Muscle of back (tissue), 13 donors: ENCODE data around the gene ZNF281. TPM values are rescaled to one million over a fixed set of nuclear protein-coding genes. Genes with fewer than 3 reads are reported as not detected.
"Not testable (repeated sequence)": the region's sequence is repeated elsewhere in the genome, so short reads cannot be mapped to it uniquely, and the experiment has no call there.

Experiments
- DNase-seq, 3 donors: peaks; one replicate each; pipeline versions ENCODE4 v3.0.0 to v3.0.0-alpha.2; 2013
- long read RNA-seq, 9 donors: transcript quantifications; one replicate each; lab custom pipeline, GENCODE V29; 2026
- polyA plus RNA-seq, 10 donors: library from polyadenylated mRNA; unstranded; fragments of 120-200 nt; gene quantifications; one replicate each; pipeline ENCODE4 v1.2.1, GENCODE V29; 2013; ENCODE audit not compliant: insufficient read length in 10 of 10

Gene ZNF281, protein sequence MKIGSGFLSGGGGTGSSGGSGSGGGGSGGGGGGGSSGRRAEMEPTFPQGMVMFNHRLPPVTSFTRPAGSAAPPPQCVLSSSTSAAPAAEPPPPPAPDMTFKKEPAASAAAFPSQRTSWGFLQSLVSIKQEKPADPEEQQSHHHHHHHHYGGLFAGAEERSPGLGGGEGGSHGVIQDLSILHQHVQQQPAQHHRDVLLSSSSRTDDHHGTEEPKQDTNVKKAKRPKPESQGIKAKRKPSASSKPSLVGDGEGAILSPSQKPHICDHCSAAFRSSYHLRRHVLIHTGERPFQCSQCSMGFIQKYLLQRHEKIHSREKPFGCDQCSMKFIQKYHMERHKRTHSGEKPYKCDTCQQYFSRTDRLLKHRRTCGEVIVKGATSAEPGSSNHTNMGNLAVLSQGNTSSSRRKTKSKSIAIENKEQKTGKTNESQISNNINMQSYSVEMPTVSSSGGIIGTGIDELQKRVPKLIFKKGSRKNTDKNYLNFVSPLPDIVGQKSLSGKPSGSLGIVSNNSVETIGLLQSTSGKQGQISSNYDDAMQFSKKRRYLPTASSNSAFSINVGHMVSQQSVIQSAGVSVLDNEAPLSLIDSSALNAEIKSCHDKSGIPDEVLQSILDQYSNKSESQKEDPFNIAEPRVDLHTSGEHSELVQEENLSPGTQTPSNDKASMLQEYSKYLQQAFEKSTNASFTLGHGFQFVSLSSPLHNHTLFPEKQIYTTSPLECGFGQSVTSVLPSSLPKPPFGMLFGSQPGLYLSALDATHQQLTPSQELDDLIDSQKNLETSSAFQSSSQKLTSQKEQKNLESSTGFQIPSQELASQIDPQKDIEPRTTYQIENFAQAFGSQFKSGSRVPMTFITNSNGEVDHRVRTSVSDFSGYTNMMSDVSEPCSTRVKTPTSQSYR
- 10 to 100 TPM; 11.3 to 16.2 (median 13.1) TPM for polyA plus RNA-seq
- long read RNA-seq, donor 1, full-length matches to known transcripts, result 2 of 2 reads
- long read RNA-seq, donor 1, partial matches to known transcripts, result 0 of 2 reads
- long read RNA-seq, donor 1, other reads (novel, unspliced or antisense), result 0 of 2 reads
- long read RNA-seq, donor 2, full-length matches to known transcripts, result 2 of 2 reads
- long read RNA-seq, donor 2, partial matches to known transcripts, result 0 of 2 reads
- long read RNA-seq, donor 2, other reads (novel, unspliced or antisense), result 0 of 2 reads
- long read RNA-seq, donor 3, result 0 reads
- long read RNA-seq, donor 4, result 0 reads
- long read RNA-seq, donor 5, full-length matches to known transcripts, result 2 of 2 reads
- long read RNA-seq, donor 5, partial matches to known transcripts, result 0 of 2 reads
- long read RNA-seq, donor 5, other reads (novel, unspliced or antisense), result 0 of 2 reads
- long read RNA-seq, donor 6, full-length matches to known transcripts, result 1 of 1 reads
- long read RNA-seq, donor 6, partial matches to known transcripts, result 0 of 1 reads
- long read RNA-seq, donor 6, other reads (novel, unspliced or antisense), result 0 of 1 reads
- long read RNA-seq, donor 7, full-length matches to known transcripts, result 4 of 4 reads
- long read RNA-seq, donor 7, partial matches to known transcripts, result 0 of 4 reads
- long read RNA-seq, donor 7, other reads (novel, unspliced or antisense), result 0 of 4 reads
- long read RNA-seq, donor 8, partial matches to known transcripts, result 0 of 2 reads
- long read RNA-seq, donor 8, other reads (novel, unspliced or antisense), result 0 of 2 reads
- long read RNA-seq, donor 9, result 0 reads

DNA sequence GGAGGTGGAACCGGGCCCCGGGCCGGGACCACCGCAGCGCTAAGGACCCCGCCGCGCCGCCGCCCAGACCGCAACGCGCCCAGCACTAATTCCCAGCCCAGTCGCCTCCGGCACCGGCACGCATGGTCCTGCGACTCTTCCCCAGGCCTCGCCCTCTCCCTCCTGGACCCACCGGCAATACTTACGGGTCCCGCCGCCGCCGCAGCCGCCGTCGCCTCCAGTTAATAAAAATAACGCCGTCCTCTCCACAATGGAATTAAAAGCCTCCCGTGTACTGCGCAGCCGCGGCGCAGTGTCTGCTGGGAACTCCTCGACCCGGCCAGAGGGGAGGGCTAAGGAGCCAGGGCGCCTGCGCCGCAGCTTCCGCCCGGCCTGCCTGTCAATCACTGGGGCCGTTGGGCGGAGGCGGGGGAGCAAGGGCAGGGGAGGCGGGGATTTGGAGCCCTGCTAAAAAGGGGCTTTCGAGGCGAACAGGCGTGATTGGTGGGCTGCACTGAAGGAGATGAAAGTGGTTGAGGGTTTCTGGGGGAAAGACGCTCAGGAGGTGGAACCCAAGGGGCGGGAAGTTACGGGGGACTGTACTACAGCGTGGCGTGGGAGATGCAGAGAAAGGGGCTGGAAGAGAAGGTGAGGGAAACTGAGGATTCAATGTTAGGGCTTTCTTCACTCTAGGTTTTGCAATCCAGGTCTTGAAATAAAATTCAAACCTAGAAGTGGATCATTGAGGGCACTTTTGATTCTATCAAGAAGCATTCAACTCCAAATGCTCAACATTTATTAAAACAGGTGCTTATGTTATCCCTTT is at the start of gene ZNF281:
ZNF281 (minus strand) TSS at position 276 of the 805 bp plus-strand sequence. CDS start 331 bp downstream, outside the sequence.
- peak; percentile 94 to 98 (median 96) for DNase-seq

DNA sequence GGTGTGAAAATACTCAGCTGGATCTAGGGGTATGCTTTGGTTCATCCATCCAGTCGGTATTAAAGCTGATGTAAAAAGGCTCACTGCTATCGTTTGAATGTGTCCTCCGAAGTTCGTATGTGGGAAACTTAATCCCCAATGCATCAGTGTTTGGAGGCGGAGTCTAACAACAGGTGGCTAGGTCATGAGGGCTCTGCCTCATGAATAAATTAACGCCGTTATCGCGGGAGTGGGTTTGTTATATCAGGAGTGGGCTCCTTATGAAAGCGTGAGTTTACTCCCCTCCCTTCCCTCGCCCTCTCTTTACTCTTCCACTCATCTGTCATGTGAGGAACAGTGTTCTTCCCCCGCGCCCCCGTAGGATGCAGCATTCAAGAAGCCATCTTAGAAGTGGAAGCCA is 48.9 kb upstream of the ZNF281 start:
- no peak for DNase-seq

DNA sequence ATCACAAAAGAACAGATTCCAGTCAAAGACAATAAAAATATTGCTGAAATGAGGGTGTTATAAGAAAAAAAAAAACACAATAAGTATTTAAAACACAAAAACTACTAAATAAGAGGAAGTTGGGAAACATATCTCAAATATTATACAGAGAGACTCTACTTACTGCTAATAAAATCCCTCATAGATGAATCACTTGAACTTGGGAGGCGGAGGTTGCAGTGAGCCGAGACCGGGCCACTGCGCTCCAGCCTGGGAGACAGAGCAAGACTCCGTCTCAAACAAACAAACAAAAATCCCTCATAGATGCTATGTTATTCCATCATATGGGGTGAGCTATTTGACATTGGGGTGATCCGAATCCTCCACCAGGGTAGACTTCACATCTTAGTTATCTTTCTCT is 48.0 kb upstream of the ZNF281 start:
- DNase-seq, result no peak

DNA sequence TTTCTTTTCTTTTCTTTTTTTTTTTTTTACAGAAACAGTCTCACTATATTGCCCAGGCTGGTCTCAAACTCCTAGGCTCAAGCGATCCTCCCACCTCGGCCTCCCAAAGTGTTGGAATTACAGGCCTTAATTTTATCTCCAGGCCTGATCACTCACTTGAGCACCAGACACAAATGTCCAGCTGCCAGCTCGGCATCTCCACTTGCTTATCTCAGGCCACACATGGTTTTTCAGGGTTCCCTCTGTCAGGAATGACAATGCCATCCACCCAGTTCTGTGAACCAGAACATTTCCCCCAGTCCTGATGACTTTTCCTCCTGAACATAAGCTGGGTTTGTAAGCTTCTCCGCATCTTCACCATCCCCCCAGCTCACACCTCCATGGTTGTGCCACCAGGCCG is 44.6 kb upstream of the ZNF281 start:
- no peak for DNase-seq

DNA sequence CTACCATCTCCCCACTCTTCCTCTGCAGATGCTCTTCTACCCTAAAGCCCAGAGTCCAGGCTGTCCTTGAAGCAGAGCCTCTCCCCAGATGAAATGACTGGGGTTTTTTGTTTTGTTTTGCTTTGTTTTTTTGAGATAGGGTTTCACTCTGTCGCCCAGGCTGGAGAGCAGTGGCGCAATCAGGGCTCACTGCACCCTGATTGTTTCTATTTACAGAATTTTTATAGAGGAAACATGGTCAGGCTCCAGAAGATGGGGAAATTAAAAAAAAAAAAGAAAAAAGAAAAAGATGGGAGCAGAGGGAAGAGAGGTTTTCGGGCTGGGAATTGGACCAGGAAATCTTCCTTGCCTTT is 43.7 kb upstream of the ZNF281 start:
- DNase-seq, result no peak

DNA sequence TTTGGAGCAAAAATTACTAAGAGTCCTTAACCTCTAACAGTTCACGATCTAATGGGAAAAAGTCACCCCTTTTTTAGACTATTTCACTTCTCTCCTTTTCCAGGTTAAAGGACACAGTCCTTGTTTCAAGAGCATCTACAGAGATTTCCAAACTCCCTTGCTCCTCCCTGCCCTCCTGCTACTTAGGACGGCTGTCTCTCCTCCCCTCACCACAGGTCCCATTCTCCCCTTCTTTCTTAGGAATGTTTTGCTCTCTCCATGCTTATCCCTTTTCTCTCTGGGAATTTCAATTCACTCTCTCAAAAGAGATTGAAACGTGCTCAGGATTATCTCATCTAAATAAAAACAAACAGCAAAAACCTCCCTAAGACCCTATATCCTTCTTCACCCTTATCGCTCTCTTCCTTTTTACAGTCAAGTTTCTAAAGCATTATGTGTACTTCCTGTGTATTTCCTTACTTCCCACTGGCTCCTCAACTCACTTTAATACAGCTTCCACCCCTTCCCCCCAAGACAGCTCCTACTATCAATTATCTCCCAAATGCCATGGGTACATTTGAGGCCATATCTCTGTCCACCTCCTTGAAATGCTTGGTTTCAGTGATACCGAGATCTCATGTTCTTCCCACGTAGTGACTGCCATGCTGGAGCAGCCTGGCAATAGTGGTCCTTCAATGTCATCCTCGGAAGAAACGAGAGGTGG is 43.2 kb upstream of the ZNF281 start:
- no peak for DNase-seq

DNA sequence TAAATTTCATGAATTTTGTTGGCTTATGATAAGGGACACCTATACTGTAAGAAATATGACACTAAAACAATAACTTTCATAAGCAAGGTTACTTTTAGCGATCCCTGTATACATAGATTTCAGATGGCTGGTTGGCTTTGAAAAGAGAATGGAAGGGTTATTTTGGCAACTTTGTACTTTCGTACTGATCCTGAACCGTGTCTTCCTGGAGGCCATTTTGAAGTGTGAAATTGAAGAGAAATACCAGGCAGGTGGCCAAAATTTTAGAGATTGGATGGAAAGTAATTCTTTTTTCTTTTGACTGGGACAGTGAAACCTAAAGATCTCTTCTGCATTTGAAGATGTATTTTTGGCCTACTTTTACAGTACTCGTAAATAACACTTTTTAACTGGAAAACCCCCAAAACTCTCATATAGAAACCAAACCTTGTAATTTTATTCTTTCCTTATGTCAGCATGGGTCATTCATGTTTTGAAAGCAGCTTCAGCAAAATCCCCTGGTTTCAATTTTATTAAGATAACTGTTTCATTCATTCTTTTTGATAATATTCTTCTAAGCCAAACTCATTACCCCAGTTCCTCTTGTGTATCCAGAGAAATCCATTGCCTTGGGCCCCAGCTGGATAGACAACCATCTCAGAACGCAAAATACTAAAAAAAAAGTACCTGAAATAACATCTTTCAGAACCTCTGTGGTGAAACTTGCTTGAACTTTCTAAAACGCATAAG is 38.4 kb upstream of the ZNF281 start:
- DNase-seq, result peak in 1 of 3 donors; percentile 28

DNA sequence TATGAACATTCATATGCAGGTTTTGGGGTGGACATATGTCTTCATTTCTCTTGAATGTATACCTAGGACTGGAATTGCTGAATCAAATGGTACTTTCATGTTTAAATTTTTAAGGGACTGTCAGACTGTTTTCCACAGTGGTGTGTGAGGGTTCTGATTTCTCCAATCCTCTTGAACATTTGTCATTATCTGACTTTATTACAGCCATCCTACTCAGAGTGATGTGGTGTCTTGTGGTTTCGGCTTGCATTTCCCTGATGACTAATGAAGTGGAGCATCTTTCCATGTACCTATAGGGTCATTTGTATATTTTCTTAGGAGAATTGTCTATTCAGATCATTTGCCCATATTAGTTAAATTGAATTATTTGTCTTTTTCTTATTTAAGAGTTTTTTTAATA is 35.4 kb upstream of the ZNF281 start:
- DNase-seq, result peak in 1 of 3 donors; percentile 55

DNA sequence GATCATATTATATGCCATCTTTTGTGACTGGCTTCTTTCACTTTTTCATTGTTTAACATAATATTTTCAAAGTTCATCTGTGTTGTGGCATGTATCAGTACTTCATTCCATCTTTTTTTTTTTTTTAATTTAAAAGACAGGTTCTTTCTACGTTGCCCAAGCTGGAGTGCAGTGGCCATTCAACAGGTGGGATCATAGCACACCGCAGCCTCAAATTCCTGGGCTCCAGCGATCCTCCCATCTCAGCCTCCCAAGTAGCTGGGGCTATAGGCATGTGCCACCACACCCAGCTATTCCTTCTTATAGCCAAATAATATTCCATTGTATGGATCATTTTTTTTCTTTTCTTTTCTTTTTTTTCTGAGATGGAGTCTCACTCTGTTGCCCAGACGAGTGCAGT is 34.6 kb upstream of the ZNF281 start:
- DNase-seq, result no peak

DNA sequence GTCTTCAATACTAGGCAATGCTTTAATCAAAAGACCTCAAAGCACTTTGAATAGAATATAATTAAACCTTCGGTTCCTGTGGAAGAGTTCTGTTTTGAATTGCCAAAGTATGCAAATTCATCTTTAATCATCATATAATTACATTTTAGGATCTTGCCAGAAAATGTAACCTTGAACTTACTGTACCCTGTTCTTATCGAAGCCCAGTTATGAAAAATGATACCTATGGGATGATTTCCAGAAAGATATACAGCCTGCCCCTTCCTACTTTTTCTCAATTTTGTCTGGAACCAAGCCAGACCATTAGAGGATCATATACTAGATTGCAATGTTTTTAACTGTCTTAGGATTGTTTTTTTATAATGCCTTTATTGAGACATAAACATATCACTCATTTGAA is 34.0 kb upstream of the ZNF281 start:
- no peak for DNase-seq

DNA sequence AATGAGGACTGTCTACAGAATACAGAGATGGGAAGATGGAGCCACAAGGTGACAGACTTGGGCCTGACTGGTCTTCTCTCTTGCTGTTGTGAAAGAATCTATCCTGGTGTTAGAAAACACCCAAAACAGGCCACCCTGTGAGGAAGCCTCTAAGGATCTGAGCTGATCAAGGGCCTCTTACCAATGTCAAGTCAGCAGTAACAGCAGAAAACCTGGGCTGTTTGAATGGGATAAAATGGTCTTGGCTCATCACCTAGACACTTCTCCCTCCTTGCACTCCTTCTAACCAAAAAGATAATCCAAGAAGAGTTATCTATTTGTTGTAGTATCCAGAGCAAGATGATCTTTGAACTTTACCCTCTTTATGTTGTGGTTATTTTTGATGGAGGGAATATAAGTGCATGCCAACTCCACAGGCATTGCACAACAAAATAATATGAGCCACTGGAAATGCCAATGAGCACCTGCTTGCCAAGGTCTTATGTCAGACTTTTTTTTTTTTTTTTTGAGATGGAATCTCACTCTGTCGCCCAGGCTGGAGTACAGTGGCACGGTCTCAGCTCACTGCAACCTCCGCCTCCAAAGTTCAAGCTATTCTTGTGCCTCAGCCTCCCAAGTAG is 32.8 kb upstream of the ZNF281 start:
- no peak for DNase-seq

DNA sequence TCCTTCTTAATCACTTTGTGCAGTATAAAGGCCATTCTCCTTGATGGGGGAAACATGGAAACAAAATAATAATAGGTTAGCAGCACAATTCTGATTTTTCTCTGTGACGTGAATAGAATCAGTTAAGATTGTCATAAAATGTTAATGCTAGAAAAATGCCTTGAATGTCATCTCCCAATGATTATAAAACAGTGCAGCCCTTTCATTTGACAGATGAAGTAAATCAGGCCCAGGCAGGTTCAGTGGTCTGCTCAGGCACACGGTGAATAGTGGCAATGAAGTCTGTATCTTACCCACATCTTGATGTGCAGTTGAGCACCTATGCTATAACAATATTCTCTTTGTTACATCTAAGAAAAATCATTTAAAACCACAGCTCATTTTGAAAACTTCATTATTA is 32.2 kb upstream of the ZNF281 start:
- no peak for DNase-seq

DNA sequence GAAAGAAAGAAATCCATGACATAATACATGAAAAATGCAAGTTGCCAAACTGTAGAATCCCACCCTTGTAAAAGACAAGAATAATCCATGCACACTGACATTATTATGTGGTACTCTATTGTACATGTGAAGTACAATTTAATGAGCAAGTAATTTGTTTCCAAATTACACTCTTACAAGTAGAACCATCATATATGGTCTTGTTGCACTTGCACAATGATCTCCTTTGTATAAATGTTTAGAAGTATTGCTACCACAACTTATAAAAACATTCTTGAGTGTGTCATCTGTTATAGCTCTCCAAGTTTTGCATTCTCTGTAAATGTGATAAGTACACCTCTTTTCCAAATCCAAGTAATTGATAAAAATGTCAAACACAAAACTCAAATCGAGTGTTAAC is 29.1 kb upstream of the ZNF281 start:
- no peak for DNase-seq

DNA sequence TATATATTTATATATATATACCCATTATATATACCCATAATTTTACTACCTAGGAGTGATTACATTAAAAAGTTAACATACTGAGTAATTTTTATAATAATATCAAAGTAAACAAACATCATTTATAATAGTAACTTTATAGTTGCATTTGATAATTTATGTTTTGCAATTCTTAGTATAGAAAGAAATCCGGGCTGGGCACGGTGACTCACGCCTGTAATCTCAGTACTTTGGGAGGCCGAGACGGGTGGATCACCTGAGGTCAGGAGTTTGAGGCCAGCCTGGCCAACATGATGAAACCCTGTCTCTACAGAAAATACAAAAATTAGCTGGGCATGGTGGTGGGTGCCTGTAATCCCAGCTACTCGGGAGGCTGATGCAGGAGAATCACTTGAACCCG is 28.6 kb upstream of the ZNF281 start:
- DNase-seq, result not testable (repeated sequence)

DNA sequence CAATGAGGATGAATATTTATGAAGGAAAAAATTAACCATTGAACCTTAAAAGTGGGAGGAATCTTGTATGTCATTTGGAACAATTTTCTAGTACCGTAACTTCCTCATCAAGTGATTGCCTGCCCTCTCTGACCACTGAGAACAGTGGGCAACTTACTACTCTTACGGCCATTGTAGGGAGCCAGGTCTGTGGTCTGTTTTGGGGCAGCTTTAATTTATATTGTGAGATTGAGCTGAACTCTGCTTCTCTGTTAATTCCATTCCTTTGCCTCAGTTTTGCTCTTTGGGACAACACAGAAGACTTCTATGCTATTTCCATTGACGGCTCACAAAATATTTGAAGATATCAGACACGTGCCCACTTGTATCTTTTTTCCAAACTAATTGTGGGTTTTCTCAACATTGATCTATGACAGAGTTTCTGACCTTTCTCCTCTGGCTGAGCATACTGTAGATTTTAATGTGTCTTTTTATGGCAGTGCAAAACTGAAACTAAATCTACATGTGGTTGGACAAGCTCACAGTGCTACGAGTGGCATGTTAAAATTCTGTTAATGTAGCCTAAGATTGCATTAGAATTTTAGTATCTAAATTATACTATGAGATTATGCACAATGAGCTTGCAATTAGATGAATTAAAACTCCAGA is 27.8 kb upstream of the ZNF281 start:
- no peak for DNase-seq

DNA sequence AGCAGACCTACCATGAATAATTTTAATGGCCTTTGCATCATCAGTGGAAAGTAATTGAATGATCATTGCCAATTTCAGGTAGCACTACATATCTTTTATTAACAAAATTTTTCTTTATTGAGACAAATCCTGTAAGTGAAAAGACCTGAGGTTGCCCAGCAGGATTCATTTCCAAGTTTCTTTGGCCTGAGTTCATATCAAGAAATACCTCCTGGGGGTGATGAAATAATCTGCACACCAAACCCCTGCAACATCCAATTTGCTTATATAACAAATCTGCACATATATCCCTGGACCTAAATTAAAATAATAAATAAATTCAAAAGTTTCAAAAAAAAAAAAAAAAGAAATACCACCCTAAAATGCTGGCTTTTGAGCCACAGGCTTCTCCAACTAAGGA is 27.3 kb upstream of the ZNF281 start:
- DNase-seq, result no peak

DNA sequence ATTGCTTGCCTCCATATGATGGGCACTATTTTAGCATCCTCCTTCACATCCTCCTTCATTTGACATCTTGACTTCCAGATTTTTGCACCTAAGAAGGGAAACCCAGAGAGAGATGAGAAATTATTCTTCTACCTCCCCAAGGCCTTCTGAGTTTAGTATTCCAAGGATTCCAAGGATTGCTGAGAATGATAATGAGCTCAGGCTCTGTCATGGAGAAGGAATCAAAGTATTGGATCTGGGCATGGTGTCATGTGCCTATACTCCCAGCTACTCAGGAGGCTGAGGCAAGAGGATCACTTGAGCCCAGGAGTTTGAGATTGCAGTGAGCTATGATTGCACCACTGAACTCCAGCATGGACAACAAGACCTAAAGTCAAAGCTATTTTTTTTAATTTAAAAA is 26.6 kb upstream of the ZNF281 start:
- no peak for DNase-seq

DNA sequence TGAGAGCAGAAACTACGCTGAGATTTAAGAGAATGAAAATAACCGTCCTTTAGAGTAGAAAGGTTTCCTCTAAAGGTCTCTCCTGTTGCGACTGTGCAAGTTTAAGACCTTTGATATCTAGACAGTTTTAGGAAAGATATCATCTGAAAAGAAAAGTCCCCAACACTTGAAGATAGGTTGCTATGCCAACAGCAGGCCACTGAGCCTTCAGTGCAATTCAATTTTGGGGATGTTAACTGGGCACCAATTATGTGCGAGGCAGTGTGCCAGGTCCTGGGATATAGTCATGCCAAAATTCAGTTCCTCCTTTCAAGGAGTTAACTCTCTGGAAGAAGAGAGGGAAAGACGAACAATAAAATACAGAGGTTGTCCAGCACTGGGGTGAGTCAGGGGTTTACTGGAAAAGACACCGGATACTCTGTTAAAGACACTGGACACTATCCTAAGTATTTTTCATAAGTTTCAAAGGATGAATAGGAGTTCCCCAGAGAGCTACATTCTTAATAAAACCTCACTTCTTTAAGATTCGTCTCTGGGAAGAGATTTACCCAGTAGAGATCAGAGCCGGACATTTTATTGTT is 25.5 kb upstream of the ZNF281 start:
- no peak for DNase-seq
